Activated CD4-positive, alpha-beta T cell treated with anti-CD3 and anti-CD28 coated beads, Interleukin-2, amount 10 ng/mL, durations not matched to agents 7 days and 5 days (primary cell): ENCODE measurements around the gene SYK. TPM values are rescaled to one million over a fixed set of nuclear protein-coding genes. Genes with fewer than 3 reads are reported as not detected.

ENCODE experiments used
- CTCF ChIA-PET: fragments of 350-600 bp; sonication (Branson Sonifier 250); formaldehyde crosslinking; loops from one replicate; lab custom pipeline; 2021; ENCODE audit warnings: antibody characterized with exemption; lab: Charles Lee
- POLR2A ChIA-PET: fragments of 350-600 bp; sonication (Branson Sonifier 250); formaldehyde crosslinking; loops from one replicate; lab custom pipeline; 2021; ENCODE audit warnings: antibody characterized with exemption; lab: Charles Lee
- DNase-seq: peaks from one replicate; pipeline ENCODE4 v3.0.0-alpha.2; 2020
- H3K27ac Mint-ChIP-seq: one replicate; pipeline ENCODE4 v1.8.0; 2021; ENCODE audit warnings: mild to moderate bottlenecking, moderate library complexity, mixed read lengths
- H3K27me3 Mint-ChIP-seq: one replicate; pipeline ENCODE4 v1.8.0; 2021; ENCODE audit warnings: mixed read lengths
- H3K36me3 Mint-ChIP-seq: one replicate; pipeline ENCODE4 v1.8.0; 2021; ENCODE audit warnings: low read depth, mixed read lengths
- H3K4me1 Mint-ChIP-seq: one replicate; pipeline ENCODE4 v1.8.0; 2021; ENCODE audit warnings: mixed read lengths
- H3K4me3 Mint-ChIP-seq: one replicate; pipeline ENCODE4 v1.8.0; 2021; ENCODE audit warnings: mild to moderate bottlenecking, moderate library complexity, mixed read lengths
- H3K9me3 Mint-ChIP-seq: one replicate; pipeline ENCODE4 v1.8.0; 2021; ENCODE audit warnings: mixed read lengths
- total RNA-seq, 2 experiments: library from RNA; stranded (reverse); gene quantifications; one replicate each; pipeline ENCODE4 v1.2.3, GENCODE V29; 2021

SYK gene
- total RNA-seq, 2 experiments from 2014 or later = 0.56 to 0.92 TPM

GRCh38 chr9:90867101-90867500 lies 65.5 kb downstream of the SYK start:
- Mint-ChIP-seq H3K27ac (no peak overlapping the region), H3K36me3 (no peaks in the 10 kb centered on the region), H3K9me3 (no peaks in the 10 kb centered on the region), H3K27me3 (peaks cover 2% of the 10 kb centered on the region), H3K4me1 (peaks cover 15% of the 10 kb centered on the region), H3K4me3 (no peak overlapping the region)
- DNase-seq = no peak
- ChIA-PET POLR2A (no interaction called here), CTCF (no interaction called here)

- no peaks in the 10 kb centered on the region for H3K36me3 Mint-ChIP-seq
- peaks cover 15% of the 10 kb centered on the region for H3K4me1 Mint-ChIP-seq
- peaks cover 2% of the 10 kb centered on the region for H3K27me3 Mint-ChIP-seq
- POLR2A ChIA-PET = no interaction called here
- CTCF ChIA-PET = no interaction called here
- no peak for DNase-seq
- H3K27ac Mint-ChIP-seq = no peak overlapping the region
- H3K9me3 Mint-ChIP-seq = no peaks in the 10 kb centered on the region
- H3K4me3 Mint-ChIP-seq = no peak overlapping the region
Observed at GRCh38 chr9:90868555-90868954, 66.9 kb downstream of the SYK start.

GRCh38 chr9:90869361-90869760 lies 67.7 kb downstream of the SYK start:
- H3K27ac Mint-ChIP-seq = no peak overlapping the region
- H3K9me3 Mint-ChIP-seq = no peaks in the 10 kb centered on the region
- H3K4me3 Mint-ChIP-seq = no peak overlapping the region
- ChIA-PET CTCF (interaction anchor here (0.5 kb wide), 1 partner anchor 757 kb away, joined by 3 read pairs; no protein-coding TSS in a partner anchor), POLR2A (no interaction called here)
- H3K36me3 Mint-ChIP-seq = no peaks in the 10 kb centered on the region
- no peak for DNase-seq
- peaks cover 9% of the 10 kb centered on the region for H3K4me1 Mint-ChIP-seq
- peaks cover 2% of the 10 kb centered on the region for H3K27me3 Mint-ChIP-seq

GRCh38 chr9:90870621-90871326 lies 69.2 kb downstream of the SYK start:
- Mint-ChIP-seq H3K9me3 (no peaks in the 10 kb centered on the region), H3K27me3 (peaks cover 2% of the 10 kb centered on the region), H3K4me1 (no peaks in the 10 kb centered on the region), H3K27ac (no peak overlapping the region), H3K36me3 (no peaks in the 10 kb centered on the region), H3K4me3 (no peak overlapping the region)
- ChIA-PET CTCF (interaction anchor here (0.6 to 0.8 kb wide), 2 partner anchors 362 to 731 kb away, joined by 3 read pairs; no protein-coding TSS in a partner anchor), POLR2A (no interaction called here)
- peak; percentile 56 for DNase-seq

- Mint-ChIP-seq H3K9me3 (no peaks in the 10 kb centered on the region), H3K36me3 (no peaks in the 10 kb centered on the region), H3K4me1 (no peaks in the 10 kb centered on the region), H3K27me3 (peaks cover 2% of the 10 kb centered on the region), H3K4me3 (no peak overlapping the region), H3K27ac (no peak overlapping the region)
- ChIA-PET CTCF (no interaction called here), POLR2A (no interaction called here)
- no peak for DNase-seq
Observed at GRCh38 chr9:90871327-90871935, 69.8 kb downstream of the SYK start.

GRCh38 chr9:90872835-90873294 lies 71.2 kb downstream of the SYK start:
- H3K4me1 Mint-ChIP-seq = no peaks in the 10 kb centered on the region
- CTCF ChIA-PET = interaction anchor here (1.2 kb wide), 1 partner anchor 10 kb away, joined by 3 read pairs; no protein-coding TSS in a partner anchor

GRCh38 chr9:90873422-90873821 lies 71.8 kb downstream of the SYK start:
- Mint-ChIP-seq H3K27ac (no peak overlapping the region), H3K4me1 (no peaks in the 10 kb centered on the region), H3K36me3 (no peaks in the 10 kb centered on the region), H3K9me3 (no peaks in the 10 kb centered on the region), H3K27me3 (peaks cover 2% of the 10 kb centered on the region), H3K4me3 (no peak overlapping the region)
- no peak for DNase-seq
- ChIA-PET POLR2A (no interaction called here), CTCF (interaction anchor here (1.2 kb wide), 1 partner anchor 10 kb away, joined by 3 read pairs; no protein-coding TSS in a partner anchor)

More at GRCh38 chr9:90872835-90873294, 71.2 kb downstream of the SYK start:
- no peaks in the 10 kb centered on the region for H3K36me3 Mint-ChIP-seq
- no peak overlapping the region for H3K4me3 Mint-ChIP-seq
- peaks cover 2% of the 10 kb centered on the region for H3K27me3 Mint-ChIP-seq
- no peaks in the 10 kb centered on the region for H3K9me3 Mint-ChIP-seq
- DNase-seq = no peak
- POLR2A ChIA-PET = no interaction called here
- H3K27ac Mint-ChIP-seq = no peak overlapping the region

GRCh38 chr9:90874194-90874593 lies 72.6 kb downstream of the SYK start:
- H3K36me3 Mint-ChIP-seq = no peaks in the 10 kb centered on the region
- POLR2A ChIA-PET = no interaction called here
- no peaks in the 10 kb centered on the region for H3K9me3 Mint-ChIP-seq
- no peaks in the 10 kb centered on the region for H3K4me1 Mint-ChIP-seq
- no peak for DNase-seq
- no peak overlapping the region for H3K4me3 Mint-ChIP-seq
- CTCF ChIA-PET = no interaction called here
- peaks cover 2% of the 10 kb centered on the region for H3K27me3 Mint-ChIP-seq
- H3K27ac Mint-ChIP-seq = no peak overlapping the region

GRCh38 chr9:90878562-90878961 lies 76.9 kb downstream of the SYK start:
- H3K9me3 Mint-ChIP-seq = peaks cover 1% of the 10 kb centered on the region
- H3K36me3 Mint-ChIP-seq = no peaks in the 10 kb centered on the region
- H3K27me3 Mint-ChIP-seq = no peaks in the 10 kb centered on the region
- no peak overlapping the region for H3K4me3 Mint-ChIP-seq
- ChIA-PET POLR2A (no interaction called here), CTCF (interaction anchor here (0.6 to 1.6 kb wide), 3 partner anchors 12 to 21 kb away, joined by 3 to 4 read pairs (median 4); no protein-coding TSS in a partner anchor)
- no peak for DNase-seq
- no peaks in the 10 kb centered on the region for H3K4me1 Mint-ChIP-seq
- no peak overlapping the region for H3K27ac Mint-ChIP-seq

- Mint-ChIP-seq H3K4me3 (no peak overlapping the region), H3K36me3 (no peaks in the 10 kb centered on the region), H3K4me1 (no peaks in the 10 kb centered on the region), H3K9me3 (peaks cover 7% of the 10 kb centered on the region), H3K27ac (no peak overlapping the region), H3K27me3 (no peaks in the 10 kb centered on the region)
- CTCF ChIA-PET = no interaction called here
- no peak for DNase-seq
- POLR2A ChIA-PET = no interaction called here
Observed at GRCh38 chr9:90880066-90880465, 78.4 kb downstream of the SYK start.

- Mint-ChIP-seq H3K4me1 (no peaks in the 10 kb centered on the region), H3K27me3 (peaks cover 2% of the 10 kb centered on the region), H3K36me3 (no peaks in the 10 kb centered on the region), H3K9me3 (peaks cover 7% of the 10 kb centered on the region), H3K4me3 (no peak overlapping the region), H3K27ac (no peak overlapping the region)
- POLR2A ChIA-PET = no interaction called here
- CTCF ChIA-PET = no interaction called here
- DNase-seq = no peak
Observed at GRCh38 chr9:90880669-90881068, 79.0 kb downstream of the SYK start.

GRCh38 chr9:90881648-90882047 lies 80.0 kb downstream of the SYK start:
- Mint-ChIP-seq H3K27ac (no peak overlapping the region), H3K4me1 (no peaks in the 10 kb centered on the region), H3K27me3 (peaks cover 2% of the 10 kb centered on the region), H3K36me3 (no peaks in the 10 kb centered on the region), H3K9me3 (peaks cover 7% of the 10 kb centered on the region), H3K4me3 (no peak overlapping the region)
- CTCF ChIA-PET = no interaction called here
- POLR2A ChIA-PET = no interaction called here
- no peak for DNase-seq

- H3K36me3 Mint-ChIP-seq = no peaks in the 10 kb centered on the region
- peaks cover 7% of the 10 kb centered on the region for H3K9me3 Mint-ChIP-seq
- DNase-seq = no peak
- no peak overlapping the region for H3K4me3 Mint-ChIP-seq
- ChIA-PET POLR2A (no interaction called here), CTCF (no interaction called here)
- peaks cover 2% of the 10 kb centered on the region for H3K27me3 Mint-ChIP-seq
- no peak overlapping the region for H3K27ac Mint-ChIP-seq
- no peaks in the 10 kb centered on the region for H3K4me1 Mint-ChIP-seq
Observed at GRCh38 chr9:90882991-90883600, 81.5 kb downstream of the SYK start.
